HEK293 (cell line): ENCODE measurements around the gene H2AZ2.

ENCODE experiments used
- GLIS2 ChIP-seq: fragments of 450-650 bp; formaldehyde crosslinking; IDR thresholded peaks from 2 replicates; pipeline ENCODE4 v1.5.1; 2016; ENCODE audit warnings: missing biosample characterization, missing genetic modification characterization
- HOXA7 ChIP-seq: sonication (generic); formaldehyde crosslinking; IDR thresholded peaks from 2 replicates; pipeline ENCODE4 v1.8.1; 2022; ENCODE audit warnings: missing genetic modification reagents, borderline replicate concordance
- IKZF3 ChIP-seq: fragments of 450-650 bp; IDR thresholded peaks from 2 replicates; pipeline ENCODE4 v1.5.0; 2018; ENCODE audit warnings: missing biosample characterization, mild to moderate bottlenecking, missing genetic modification characterization, moderate library complexity
- YY1 ChIP-seq: fragments of 450-650 bp; formaldehyde crosslinking; IDR thresholded peaks from 2 replicates; pipeline ENCODE4 v1.5.1; 2018; ENCODE audit warnings: missing biosample characterization, missing genetic modification characterization
- ZBTB20 ChIP-seq: fragments of 450-650 bp; formaldehyde crosslinking; IDR thresholded peaks from 2 replicates; pipeline ENCODE4 v1.5.1; 2016; ENCODE audit warnings: missing biosample characterization, missing genetic modification characterization
- ZNF394 ChIP-seq: fragments of 450-650 bp; formaldehyde crosslinking; IDR thresholded peaks from 2 replicates; pipeline ENCODE4 v1.5.1; 2016; ENCODE audit warnings: missing biosample characterization, missing genetic modification characterization, mild to moderate bottlenecking, moderate library complexity, borderline replicate concordance
- ZNF600 ChIP-seq: fragments of 450-650 bp; formaldehyde crosslinking; IDR thresholded peaks from 2 replicates; pipeline ENCODE4 v1.5.1; 2016; ENCODE audit warnings: missing biosample characterization, missing genetic modification characterization
- ZNF629 ChIP-seq: fragments of 450-650 bp; formaldehyde crosslinking; IDR thresholded peaks from 2 replicates; pipeline ENCODE4 v1.5.1; 2017; ENCODE audit warnings: missing biosample characterization, missing genetic modification characterization
- ZNF768 ChIP-seq: fragments of 450-650 bp; formaldehyde crosslinking; IDR thresholded peaks from 2 replicates; pipeline ENCODE4 v1.5.1; 2018; ENCODE audit warnings: missing biosample characterization, mild to moderate bottlenecking, missing genetic modification characterization
- ZNF830 ChIP-seq: fragments of 450-650 bp; IDR thresholded peaks from 2 replicates; pipeline ENCODE4 v1.5.0; 2018; ENCODE audit warnings: missing biosample characterization, missing genetic modification characterization, low read depth, mild to moderate bottlenecking, moderate library complexity
- TF ChIP-seq, protein P1 (sequence below): fragments of 450-650 bp; formaldehyde crosslinking; IDR thresholded peaks from 2 replicates; pipeline ENCODE4 v1.5.1; 2016; ENCODE audit warnings: missing biosample characterization, missing genetic modification characterization
- TF ChIP-seq, protein P2 (sequence below): fragments of 450-650 bp; formaldehyde crosslinking; IDR thresholded peaks from 2 replicates; pipeline ENCODE4 v1.5.1; 2016; ENCODE audit warnings: missing biosample characterization, missing genetic modification characterization
- TF ChIP-seq, protein P3 (sequence below): fragments of 450-650 bp; formaldehyde crosslinking; IDR thresholded peaks from 2 replicates; pipeline ENCODE4 v1.5.1; 2016; ENCODE audit warnings: missing biosample characterization, missing genetic modification characterization, borderline replicate concordance
- TF ChIP-seq, protein P4 (sequence below): fragments of 450-650 bp; formaldehyde crosslinking; conservative IDR thresholded peaks from 2 replicates; pipeline ENCODE4 v1.5.1; 2016; ENCODE audit warnings: low read depth, missing biosample characterization, missing genetic modification characterization

DNA sequence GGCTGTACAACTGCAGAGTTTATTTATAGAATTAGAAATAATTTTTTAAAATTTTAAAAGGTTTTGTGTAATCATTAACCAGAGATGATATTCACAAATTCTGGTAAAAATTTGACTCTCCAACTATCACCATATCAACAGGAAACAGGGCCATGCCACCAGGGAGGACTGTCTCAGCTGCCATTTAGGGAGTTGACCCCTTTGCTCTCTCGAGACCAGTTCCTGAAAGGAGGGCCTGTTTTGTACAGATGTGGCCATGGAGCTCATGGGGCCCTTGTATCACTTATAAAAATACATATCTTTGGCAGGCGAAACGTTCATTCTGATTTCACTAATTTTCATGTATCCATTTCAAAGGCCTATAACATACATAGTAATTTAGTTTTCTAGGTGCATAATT lies 20.3 kb downstream of the H2AZ2 start:
- TF ChIP-seq, protein P1, sequence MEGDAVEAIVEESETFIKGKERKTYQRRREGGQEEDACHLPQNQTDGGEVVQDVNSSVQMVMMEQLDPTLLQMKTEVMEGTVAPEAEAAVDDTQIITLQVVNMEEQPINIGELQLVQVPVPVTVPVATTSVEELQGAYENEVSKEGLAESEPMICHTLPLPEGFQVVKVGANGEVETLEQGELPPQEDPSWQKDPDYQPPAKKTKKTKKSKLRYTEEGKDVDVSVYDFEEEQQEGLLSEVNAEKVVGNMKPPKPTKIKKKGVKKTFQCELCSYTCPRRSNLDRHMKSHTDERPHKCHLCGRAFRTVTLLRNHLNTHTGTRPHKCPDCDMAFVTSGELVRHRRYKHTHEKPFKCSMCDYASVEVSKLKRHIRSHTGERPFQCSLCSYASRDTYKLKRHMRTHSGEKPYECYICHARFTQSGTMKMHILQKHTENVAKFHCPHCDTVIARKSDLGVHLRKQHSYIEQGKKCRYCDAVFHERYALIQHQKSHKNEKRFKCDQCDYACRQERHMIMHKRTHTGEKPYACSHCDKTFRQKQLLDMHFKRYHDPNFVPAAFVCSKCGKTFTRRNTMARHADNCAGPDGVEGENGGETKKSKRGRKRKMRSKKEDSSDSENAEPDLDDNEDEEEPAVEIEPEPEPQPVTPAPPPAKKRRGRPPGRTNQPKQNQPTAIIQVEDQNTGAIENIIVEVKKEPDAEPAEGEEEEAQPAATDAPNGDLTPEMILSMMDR (tag by site-specific recombination), result no peak
- TF ChIP-seq ZNF830 (tag by site-specific recombination), result no peak
- TF ChIP-seq ZBTB20 (tag by site-specific recombination), result no peak
- TF ChIP-seq HOXA7 (CRISPR knock-in tag), result no peak
- no peak for TF ChIP-seq YY1 (tag by site-specific recombination)
- TF ChIP-seq ZNF768 (tag by site-specific recombination), result no peak
- TF ChIP-seq ZNF629 (tag by site-specific recombination), result no peak
- no peak for TF ChIP-seq IKZF3
- no peak for TF ChIP-seq ZNF394 (tag by site-specific recombination)
- TF ChIP-seq, protein P2, sequence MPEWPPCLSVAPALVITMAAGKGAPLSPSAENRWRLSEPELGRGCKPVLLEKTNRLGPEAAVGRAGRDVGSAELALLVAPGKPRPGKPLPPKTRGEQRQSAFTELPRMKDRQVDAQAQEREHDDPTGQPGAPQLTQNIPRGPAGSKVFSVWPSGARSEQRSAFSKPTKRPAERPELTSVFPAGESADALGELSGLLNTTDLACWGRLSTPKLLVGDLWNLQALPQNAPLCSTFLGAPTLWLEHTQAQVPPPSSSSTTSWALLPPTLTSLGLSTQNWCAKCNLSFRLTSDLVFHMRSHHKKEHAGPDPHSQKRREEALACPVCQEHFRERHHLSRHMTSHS, result no peak
- no peak for TF ChIP-seq GLIS2 (tag by site-specific recombination)
- TF ChIP-seq, protein P3, sequence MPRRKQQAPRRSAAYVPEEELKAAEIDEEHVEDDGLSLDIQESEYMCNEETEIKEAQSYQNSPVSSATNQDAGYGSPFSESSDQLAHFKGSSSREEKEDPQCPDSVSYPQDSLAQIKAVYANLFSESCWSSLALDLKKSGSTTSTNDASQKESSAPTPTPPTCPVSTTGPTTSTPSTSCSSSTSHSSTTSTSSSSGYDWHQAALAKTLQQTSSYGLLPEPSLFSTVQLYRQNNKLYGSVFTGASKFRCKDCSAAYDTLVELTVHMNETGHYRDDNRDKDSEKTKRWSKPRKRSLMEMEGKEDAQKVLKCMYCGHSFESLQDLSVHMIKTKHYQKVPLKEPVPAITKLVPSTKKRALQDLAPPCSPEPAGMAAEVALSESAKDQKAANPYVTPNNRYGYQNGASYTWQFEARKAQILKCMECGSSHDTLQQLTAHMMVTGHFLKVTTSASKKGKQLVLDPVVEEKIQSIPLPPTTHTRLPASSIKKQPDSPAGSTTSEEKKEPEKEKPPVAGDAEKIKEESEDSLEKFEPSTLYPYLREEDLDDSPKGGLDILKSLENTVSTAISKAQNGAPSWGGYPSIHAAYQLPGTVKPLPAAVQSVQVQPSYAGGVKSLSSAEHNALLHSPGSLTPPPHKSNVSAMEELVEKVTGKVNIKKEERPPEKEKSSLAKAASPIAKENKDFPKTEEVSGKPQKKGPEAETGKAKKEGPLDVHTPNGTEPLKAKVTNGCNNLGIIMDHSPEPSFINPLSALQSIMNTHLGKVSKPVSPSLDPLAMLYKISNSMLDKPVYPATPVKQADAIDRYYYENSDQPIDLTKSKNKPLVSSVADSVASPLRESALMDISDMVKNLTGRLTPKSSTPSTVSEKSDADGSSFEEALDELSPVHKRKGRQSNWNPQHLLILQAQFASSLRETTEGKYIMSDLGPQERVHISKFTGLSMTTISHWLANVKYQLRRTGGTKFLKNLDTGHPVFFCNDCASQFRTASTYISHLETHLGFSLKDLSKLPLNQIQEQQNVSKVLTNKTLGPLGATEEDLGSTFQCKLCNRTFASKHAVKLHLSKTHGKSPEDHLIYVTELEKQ (tag by site-specific recombination), result no peak
- TF ChIP-seq, protein P4, sequence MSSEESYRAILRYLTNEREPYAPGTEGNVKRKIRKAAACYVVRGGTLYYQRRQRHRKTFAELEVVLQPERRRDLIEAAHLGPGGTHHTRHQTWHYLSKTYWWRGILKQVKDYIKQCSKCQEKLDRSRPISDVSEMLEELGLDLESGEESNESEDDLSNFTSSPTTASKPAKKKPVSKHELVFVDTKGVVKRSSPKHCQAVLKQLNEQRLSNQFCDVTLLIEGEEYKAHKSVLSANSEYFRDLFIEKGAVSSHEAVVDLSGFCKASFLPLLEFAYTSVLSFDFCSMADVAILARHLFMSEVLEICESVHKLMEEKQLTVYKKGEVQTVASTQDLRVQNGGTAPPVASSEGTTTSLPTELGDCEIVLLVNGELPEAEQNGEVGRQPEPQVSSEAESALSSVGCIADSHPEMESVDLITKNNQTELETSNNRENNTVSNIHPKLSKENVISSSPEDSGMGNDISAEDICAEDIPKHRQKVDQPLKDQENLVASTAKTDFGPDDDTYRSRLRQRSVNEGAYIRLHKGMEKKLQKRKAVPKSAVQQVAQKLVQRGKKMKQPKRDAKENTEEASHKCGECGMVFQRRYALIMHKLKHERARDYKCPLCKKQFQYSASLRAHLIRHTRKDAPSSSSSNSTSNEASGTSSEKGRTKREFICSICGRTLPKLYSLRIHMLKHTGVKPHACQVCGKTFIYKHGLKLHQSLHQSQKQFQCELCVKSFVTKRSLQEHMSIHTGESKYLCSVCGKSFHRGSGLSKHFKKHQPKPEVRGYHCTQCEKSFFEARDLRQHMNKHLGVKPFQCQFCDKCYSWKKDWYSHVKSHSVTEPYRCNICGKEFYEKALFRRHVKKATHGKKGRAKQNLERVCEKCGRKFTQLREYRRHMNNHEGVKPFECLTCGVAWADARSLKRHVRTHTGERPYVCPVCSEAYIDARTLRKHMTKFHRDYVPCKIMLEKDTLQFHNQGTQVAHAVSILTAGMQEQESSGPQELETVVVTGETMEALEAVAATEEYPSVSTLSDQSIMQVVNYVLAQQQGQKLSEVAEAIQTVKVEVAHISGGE (tag by site-specific recombination), result no peak
- no peak for TF ChIP-seq ZNF600
